ENCODE results near the gene SEMA3B.

- TF ChIP-seq CTCF (IDR thresholded peaks at IDR 0.05 in 4 of 5, conservative IDR thresholded peaks at IDR 0.05 in 1 of 5) (no peak), POLR2A (IDR thresholded peaks at IDR 0.05) (no peak)
Measured at GRCh38 chr3:50251220-50251619, 17.7 kb upstream of the SEMA3B start.
